Measurements from ENCODE around the gene GABRA6.

DNA sequence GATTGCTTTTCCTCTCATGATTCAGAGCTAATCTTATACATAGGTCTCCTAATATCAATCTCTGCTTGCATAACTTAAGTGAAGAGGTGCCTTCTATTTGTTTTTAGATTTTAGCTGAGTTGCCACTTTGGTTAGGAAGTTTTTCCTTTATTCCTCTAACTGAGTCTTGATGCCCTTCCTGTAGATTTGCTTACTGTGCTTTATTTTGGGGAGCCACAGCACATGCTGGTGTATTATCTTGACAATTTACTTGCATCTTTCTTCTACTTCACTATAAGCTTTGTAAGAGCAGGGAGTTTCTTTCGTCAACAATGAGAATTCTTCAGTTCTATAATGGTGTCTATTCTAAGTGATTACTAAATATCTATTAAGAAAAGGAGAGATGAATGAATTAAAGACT lies 54.9 kb downstream of the GABRA6 start:
- TF ChIP-seq, protein P1, sequence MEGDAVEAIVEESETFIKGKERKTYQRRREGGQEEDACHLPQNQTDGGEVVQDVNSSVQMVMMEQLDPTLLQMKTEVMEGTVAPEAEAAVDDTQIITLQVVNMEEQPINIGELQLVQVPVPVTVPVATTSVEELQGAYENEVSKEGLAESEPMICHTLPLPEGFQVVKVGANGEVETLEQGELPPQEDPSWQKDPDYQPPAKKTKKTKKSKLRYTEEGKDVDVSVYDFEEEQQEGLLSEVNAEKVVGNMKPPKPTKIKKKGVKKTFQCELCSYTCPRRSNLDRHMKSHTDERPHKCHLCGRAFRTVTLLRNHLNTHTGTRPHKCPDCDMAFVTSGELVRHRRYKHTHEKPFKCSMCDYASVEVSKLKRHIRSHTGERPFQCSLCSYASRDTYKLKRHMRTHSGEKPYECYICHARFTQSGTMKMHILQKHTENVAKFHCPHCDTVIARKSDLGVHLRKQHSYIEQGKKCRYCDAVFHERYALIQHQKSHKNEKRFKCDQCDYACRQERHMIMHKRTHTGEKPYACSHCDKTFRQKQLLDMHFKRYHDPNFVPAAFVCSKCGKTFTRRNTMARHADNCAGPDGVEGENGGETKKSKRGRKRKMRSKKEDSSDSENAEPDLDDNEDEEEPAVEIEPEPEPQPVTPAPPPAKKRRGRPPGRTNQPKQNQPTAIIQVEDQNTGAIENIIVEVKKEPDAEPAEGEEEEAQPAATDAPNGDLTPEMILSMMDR (IDR thresholded peaks at IDR 0.05; ENCODE audit: low read depth, low read length): no peak
- no peak for TF ChIP-seq EZH2phosphoT487 (IDR thresholded peaks at IDR 0.05; ENCODE audit: low read depth)
